HUES48 (cell line): Measurements from ENCODE around the gene ISX.

ENCODE experiments used
- H3K27ac ChIP-seq: one replicate; pipeline ENCODE4 v1.7.0; 2013; ENCODE audit warnings: low read depth, low read length, inconsistent platforms
- H3K27me3 ChIP-seq: 2 replicates; pipeline ENCODE4 v1.6.1; 2013; ENCODE audit warnings: mild to moderate bottlenecking, low read length; ENCODE audit not compliant: control insufficient read depth, insufficient read depth
- H3K36me3 ChIP-seq: 2 replicates; pipeline ENCODE4 v1.6.1; 2013; ENCODE audit warnings: low read length; ENCODE audit not compliant: control insufficient read depth, insufficient read depth
- H3K4me1 ChIP-seq: 2 replicates; pipeline ENCODE4 v1.6.1; 2013; ENCODE audit warnings: mild to moderate bottlenecking, low read length; ENCODE audit not compliant: control insufficient read depth, insufficient read depth
- H3K4me3 ChIP-seq: 2 replicates; pipeline ENCODE4 v1.5.1; 2013; ENCODE audit warnings: mild to moderate bottlenecking, low read depth, low read length
- H3K9ac ChIP-seq: 2 replicates; pipeline ENCODE4 v1.6.1; 2013; ENCODE audit warnings: mild to moderate bottlenecking, low read depth, low read length, moderate library complexity
- H3K9me3 ChIP-seq: 2 replicates; pipeline ENCODE4 v1.6.1; 2013; ENCODE audit warnings: low read length; ENCODE audit not compliant: control insufficient read depth, insufficient read depth

The ISX gene

DNA sequence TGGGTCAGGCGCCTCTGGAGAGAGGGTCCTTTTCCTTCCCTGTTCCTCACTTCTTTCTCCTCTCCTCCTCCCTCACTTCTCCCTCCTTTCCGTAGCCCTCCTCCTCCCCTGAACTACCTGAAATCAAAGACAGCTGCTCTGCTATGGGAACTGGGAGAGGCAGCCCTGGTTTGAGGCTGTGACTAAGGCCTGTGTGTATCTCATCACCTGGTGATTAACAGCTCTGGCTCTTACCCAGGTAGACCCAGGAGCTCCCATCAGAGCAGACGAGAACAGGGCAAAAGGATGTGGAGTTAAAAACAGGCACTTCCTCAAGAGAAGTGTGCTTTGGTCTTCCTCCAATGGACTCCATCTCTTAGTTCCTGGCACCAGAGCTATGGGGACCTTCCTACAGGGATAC lies 5.8 kb downstream of the ISX start:
- H3K36me3 ChIP-seq: no peaks in the 10 kb centered on the region
- no peaks in the 10 kb centered on the region for H3K9me3 ChIP-seq
- H3K27me3 ChIP-seq: no peaks in the 10 kb centered on the region
- no peak overlapping the region for H3K27ac ChIP-seq
- H3K4me3 ChIP-seq: no peak overlapping the region
- no peak overlapping the region for H3K9ac ChIP-seq
- no peaks in the 10 kb centered on the region for H3K4me1 ChIP-seq

DNA sequence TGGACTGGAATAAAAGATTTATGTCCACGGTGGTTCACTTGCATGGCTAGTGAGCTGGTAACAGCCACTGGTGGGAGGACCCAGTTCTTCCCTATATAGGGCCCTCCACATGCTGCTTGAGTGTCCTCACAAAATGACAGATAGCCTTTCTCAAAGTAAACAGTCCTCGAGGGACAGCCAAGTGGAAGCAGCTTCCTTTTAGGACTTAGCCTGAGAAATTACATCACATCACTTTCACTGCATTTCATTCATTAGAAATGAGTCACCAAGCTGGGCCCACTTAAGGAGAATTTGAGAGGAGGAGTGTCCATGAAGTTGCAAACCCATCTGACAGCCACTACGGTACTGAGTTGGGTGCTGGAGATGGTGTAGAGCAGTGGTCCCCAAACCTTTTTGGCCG lies 7.0 kb downstream of the ISX start:
- H3K9me3 ChIP-seq: no peaks in the 10 kb centered on the region
- H3K27ac ChIP-seq: no peak overlapping the region
- H3K4me3 ChIP-seq: no peak overlapping the region
- H3K36me3 ChIP-seq: no peaks in the 10 kb centered on the region
- no peaks in the 10 kb centered on the region for H3K4me1 ChIP-seq
- no peaks in the 10 kb centered on the region for H3K27me3 ChIP-seq
- no peak overlapping the region for H3K9ac ChIP-seq

DNA sequence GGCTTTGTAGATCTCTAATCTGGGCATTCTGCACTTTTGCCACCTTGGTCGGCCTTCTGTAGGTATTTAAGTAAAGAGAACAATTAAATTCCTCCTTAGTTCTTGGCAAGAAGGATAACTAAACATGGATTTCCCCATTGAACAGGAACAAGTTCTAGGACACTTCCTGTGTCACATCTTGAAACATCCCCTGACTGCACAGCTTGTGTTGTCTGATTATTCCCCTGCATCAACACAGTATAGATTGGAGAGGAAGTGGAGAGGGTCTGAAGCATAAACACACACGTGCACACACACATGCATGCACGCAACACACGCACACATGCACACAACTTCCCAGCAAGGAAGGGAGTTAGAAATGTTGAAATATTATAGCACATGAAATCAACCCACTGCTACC lies 8.6 kb downstream of the ISX start:
- Histone ChIP-seq H3K4me1 (no peaks in the 10 kb centered on the region), H3K27me3 (no peaks in the 10 kb centered on the region), H3K36me3 (no peaks in the 10 kb centered on the region), H3K9me3 (no peaks in the 10 kb centered on the region), H3K4me3 (no peak overlapping the region), H3K9ac (no peak overlapping the region), H3K27ac (no peak overlapping the region)

GRCh38 chr22:35076630-35077029 lies 10.7 kb downstream of the ISX start:
- no peaks in the 10 kb centered on the region for H3K4me1 ChIP-seq
- no peaks in the 10 kb centered on the region for H3K27me3 ChIP-seq
- H3K27ac ChIP-seq: no peak overlapping the region
- H3K9me3 ChIP-seq: no peaks in the 10 kb centered on the region
- H3K4me3 ChIP-seq: no peak overlapping the region
- no peak overlapping the region for H3K9ac ChIP-seq
- no peaks in the 10 kb centered on the region for H3K36me3 ChIP-seq

DNA sequence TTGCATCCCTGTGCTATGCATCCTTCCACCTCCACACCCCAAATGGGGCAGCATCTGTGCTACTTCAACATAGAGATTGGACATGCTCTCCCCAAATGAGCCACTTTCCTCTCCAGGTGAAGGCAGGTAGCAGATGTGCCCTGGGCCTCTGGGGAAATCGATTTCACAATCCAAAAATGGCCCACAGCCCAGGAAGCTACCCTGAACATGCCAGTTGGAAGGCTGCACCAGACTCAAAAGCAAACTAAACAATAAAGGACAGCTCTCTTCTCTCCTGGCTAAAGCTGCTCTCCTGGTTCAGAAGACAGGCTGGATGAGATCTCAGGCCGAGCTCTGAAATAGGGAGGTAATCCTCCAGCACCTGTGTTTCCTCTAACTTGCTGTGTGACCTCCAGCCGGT lies 19.7 kb downstream of the ISX start:
- Histone ChIP-seq H3K4me1 (no peaks in the 10 kb centered on the region), H3K9me3 (no peaks in the 10 kb centered on the region), H3K27ac (no peak overlapping the region), H3K36me3 (no peaks in the 10 kb centered on the region), H3K27me3 (no peaks in the 10 kb centered on the region), H3K4me3 (no peak overlapping the region), H3K9ac (no peak overlapping the region)

DNA sequence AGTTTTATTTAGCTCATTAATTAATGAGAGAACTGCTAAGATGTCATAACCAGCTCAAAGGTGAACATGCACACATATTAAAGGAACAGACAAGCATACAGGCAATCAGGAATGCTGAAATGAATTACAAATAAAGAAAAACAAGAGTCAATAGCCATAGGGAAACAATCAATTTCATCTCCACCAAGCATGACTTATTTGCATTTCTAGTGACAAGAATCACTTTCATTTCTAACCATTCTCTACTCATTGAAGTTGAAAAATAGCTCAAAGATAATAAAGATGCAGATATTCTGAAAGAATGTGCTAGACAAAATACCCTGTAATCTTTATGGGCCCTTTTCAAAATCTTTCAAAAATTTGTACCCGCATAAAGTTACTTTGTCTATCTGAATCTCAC lies 23.2 kb downstream of the ISX start:
- Histone ChIP-seq H3K9me3 (no peaks in the 10 kb centered on the region), H3K4me1 (no peaks in the 10 kb centered on the region)

DNA sequence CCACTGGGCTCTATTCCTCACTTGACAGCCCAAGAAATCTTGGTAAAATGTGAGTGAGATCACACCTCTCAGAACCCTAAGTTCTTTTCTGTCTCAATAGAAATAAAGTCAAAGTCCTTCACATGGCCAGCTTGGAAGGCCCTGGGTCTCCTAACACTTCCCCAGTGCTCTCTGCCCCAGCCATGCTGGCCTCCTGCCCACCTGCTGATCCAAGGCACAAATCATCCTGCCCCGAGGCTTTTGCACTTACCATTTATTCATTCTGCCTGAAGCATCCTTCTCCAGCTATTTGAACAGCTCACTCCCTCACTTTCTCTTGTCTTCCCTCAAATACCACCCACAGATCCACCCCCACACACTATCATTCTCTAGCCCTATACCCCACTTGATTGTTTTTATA lies 26.4 kb downstream of the ISX start:
- Histone ChIP-seq H3K27me3 (no peaks in the 10 kb centered on the region), H3K9ac (no peak overlapping the region), H3K9me3 (no peaks in the 10 kb centered on the region), H3K4me1 (no peaks in the 10 kb centered on the region), H3K4me3 (no peak overlapping the region), H3K36me3 (no peaks in the 10 kb centered on the region), H3K27ac (no peak overlapping the region)

More for the DNA sequence above, 23.2 kb downstream of the ISX start:
- no peak overlapping the region for H3K9ac ChIP-seq
- no peaks in the 10 kb centered on the region for H3K36me3 ChIP-seq
- no peaks in the 10 kb centered on the region for H3K27me3 ChIP-seq
- no peak overlapping the region for H3K27ac ChIP-seq
- no peak overlapping the region for H3K4me3 ChIP-seq

DNA sequence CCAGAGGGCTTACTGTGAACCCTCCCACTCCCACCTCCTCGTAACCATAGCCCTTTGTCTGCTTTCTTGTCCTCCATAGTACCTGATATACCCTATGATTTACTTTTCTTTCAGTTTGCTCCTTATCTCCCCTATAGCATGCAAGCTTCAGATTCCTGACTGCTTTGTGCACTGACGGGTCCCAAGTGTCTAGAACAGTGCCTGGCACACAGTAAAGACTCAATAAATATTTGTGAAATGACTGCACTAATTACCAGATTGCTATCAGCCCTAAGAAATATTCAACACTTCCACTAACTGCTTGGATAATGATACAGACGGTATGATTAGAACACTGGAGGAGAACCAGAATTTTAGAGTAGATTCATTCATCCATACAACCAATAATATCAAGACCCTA lies 33.0 kb downstream of the ISX start:
- no peaks in the 10 kb centered on the region for H3K4me1 ChIP-seq
- no peak overlapping the region for H3K9ac ChIP-seq
- no peak overlapping the region for H3K27ac ChIP-seq
- no peak overlapping the region for H3K4me3 ChIP-seq
- H3K36me3 ChIP-seq: no peaks in the 10 kb centered on the region
- no peaks in the 10 kb centered on the region for H3K9me3 ChIP-seq
- H3K27me3 ChIP-seq: no peaks in the 10 kb centered on the region

- Histone ChIP-seq H3K4me3 (no peak overlapping the region), H3K4me1 (no peaks in the 10 kb centered on the region), H3K27me3 (no peaks in the 10 kb centered on the region), H3K27ac (no peak overlapping the region), H3K9ac (no peak overlapping the region), H3K9me3 (no peaks in the 10 kb centered on the region), H3K36me3 (no peaks in the 10 kb centered on the region)
These were observed 33.9 kb downstream of the ISX start for GRCh38 chr22:35099883-35100282.

- no peak overlapping the region for H3K4me3 ChIP-seq
- H3K36me3 ChIP-seq: no peaks in the 10 kb centered on the region
- no peaks in the 10 kb centered on the region for H3K4me1 ChIP-seq
- no peaks in the 10 kb centered on the region for H3K27me3 ChIP-seq
- no peak overlapping the region for H3K27ac ChIP-seq
- no peak overlapping the region for H3K9ac ChIP-seq
- no peaks in the 10 kb centered on the region for H3K9me3 ChIP-seq
These were observed 36.7 kb downstream of the ISX start for GRCh38 chr22:35102663-35103062.

- Histone ChIP-seq H3K9me3 (no peaks in the 10 kb centered on the region), H3K27me3 (no peaks in the 10 kb centered on the region), H3K4me1 (no peaks in the 10 kb centered on the region), H3K4me3 (no peak overlapping the region), H3K9ac (no peak overlapping the region), H3K27ac (no peak overlapping the region), H3K36me3 (no peaks in the 10 kb centered on the region)
These were observed 37.8 kb downstream of the ISX start for GRCh38 chr22:35103761-35104160.

- Histone ChIP-seq H3K36me3 (no peaks in the 10 kb centered on the region), H3K27ac (no peak overlapping the region), H3K9ac (no peak overlapping the region), H3K9me3 (no peaks in the 10 kb centered on the region), H3K4me1 (no peaks in the 10 kb centered on the region), H3K27me3 (no peaks in the 10 kb centered on the region), H3K4me3 (no peak overlapping the region)
These were observed 38.5 kb downstream of the ISX start for GRCh38 chr22:35104491-35104890.
